HG02885 (cell line): ENCODE results near the gene TMEM14A.
"Not testable (repeated sequence)": the region's sequence is repeated elsewhere in the genome, so short reads cannot be mapped to it uniquely, and the experiment has no call there.

Experiments
- ATAC-seq: cut with Tn5 transposase; IDR thresholded peaks from one replicate; pipeline ENCODE4 v1.9.1; 2021; ENCODE audit warnings: mild to moderate bottlenecking; ENCODE audit not compliant: unreplicated experiment, poor library complexity

The TMEM14A gene

GRCh38 chr6:52691718-52692117 lies 20.8 kb downstream of the TMEM14A start:
- no peak for ATAC-seq

GRCh38 chr6:52693773-52694172 lies 22.9 kb downstream of the TMEM14A start:
- no peak for ATAC-seq

- no peak for ATAC-seq
Measured at GRCh38 chr6:52694404-52694803, 23.5 kb downstream of the TMEM14A start.

- ATAC-seq = no peak
Measured at GRCh38 chr6:52696418-52696817, 25.5 kb downstream of the TMEM14A start.

- no peak for ATAC-seq
Measured at GRCh38 chr6:52697903-52698302, 27.0 kb downstream of the TMEM14A start.

- no peak for ATAC-seq
Measured at GRCh38 chr6:52704060-52704459, 33.1 kb downstream of the TMEM14A start.

- not testable (repeated sequence) for ATAC-seq
Measured at GRCh38 chr6:52704781-52705502, 34.0 kb downstream of the TMEM14A start.

- no peak for ATAC-seq
Measured at GRCh38 chr6:52706001-52706400, 35.1 kb downstream of the TMEM14A start.

- ATAC-seq = no peak
Measured at GRCh38 chr6:52707963-52708680, 37.2 kb downstream of the TMEM14A start.

- no peak for ATAC-seq
Measured at GRCh38 chr6:52712136-52712535, 41.2 kb downstream of the TMEM14A start.

GRCh38 chr6:52714761-52715160 lies 43.8 kb downstream of the TMEM14A start:
- not testable (repeated sequence) for ATAC-seq

- ATAC-seq = no peak
Measured at GRCh38 chr6:52718550-52718949, 47.6 kb downstream of the TMEM14A start.

- no peak for ATAC-seq
Measured at GRCh38 chr6:52720321-52720720, 49.4 kb downstream of the TMEM14A start.

GRCh38 chr6:52724042-52724405 lies 53.1 kb downstream of the TMEM14A start:
- ATAC-seq = no peak

- peak; percentile 100 for ATAC-seq
Measured at GRCh38 chr6:52724406-52725121, 53.7 kb downstream of the TMEM14A start.

- ATAC-seq = no peak
Measured at GRCh38 chr6:52725143-52725534, 54.2 kb downstream of the TMEM14A start.

- ATAC-seq = no peak
Measured at GRCh38 chr6:52725535-52726192, 54.8 kb downstream of the TMEM14A start.

GRCh38 chr6:52726193-52726542 lies 55.3 kb downstream of the TMEM14A start:
- ATAC-seq = no peak

- ATAC-seq = no peak
Measured at GRCh38 chr6:52726741-52727535, 56.0 kb downstream of the TMEM14A start.

GRCh38 chr6:52727908-52728307 lies 57.0 kb downstream of the TMEM14A start:
- ATAC-seq = no peak
